ENCODE measurements around the gene ZNF407.

DNA sequence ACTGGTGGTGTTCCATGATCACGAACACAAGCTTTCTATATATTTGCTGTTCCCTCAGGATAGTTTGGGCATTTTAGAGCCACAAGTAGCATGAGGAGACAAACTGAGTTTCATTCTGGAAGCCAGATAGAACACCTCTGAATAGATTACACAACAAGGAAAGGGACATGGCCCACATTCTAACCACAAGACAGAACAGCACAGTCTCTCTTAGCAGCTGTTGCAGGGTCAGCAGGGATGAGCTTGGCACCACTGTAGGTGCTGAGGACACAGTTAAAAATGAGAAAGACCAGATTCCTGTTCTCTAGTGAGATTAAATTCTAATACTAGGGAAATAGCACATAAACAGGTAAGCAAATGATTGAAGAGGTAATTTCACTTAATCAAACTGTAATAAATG, 235.3 kb downstream of the ZNF407 start:
- TF ChIP-seq, protein P1, sequence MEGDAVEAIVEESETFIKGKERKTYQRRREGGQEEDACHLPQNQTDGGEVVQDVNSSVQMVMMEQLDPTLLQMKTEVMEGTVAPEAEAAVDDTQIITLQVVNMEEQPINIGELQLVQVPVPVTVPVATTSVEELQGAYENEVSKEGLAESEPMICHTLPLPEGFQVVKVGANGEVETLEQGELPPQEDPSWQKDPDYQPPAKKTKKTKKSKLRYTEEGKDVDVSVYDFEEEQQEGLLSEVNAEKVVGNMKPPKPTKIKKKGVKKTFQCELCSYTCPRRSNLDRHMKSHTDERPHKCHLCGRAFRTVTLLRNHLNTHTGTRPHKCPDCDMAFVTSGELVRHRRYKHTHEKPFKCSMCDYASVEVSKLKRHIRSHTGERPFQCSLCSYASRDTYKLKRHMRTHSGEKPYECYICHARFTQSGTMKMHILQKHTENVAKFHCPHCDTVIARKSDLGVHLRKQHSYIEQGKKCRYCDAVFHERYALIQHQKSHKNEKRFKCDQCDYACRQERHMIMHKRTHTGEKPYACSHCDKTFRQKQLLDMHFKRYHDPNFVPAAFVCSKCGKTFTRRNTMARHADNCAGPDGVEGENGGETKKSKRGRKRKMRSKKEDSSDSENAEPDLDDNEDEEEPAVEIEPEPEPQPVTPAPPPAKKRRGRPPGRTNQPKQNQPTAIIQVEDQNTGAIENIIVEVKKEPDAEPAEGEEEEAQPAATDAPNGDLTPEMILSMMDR (IDR thresholded peaks at IDR 0.05), result no peak
- TF ChIP-seq POLR2A (IDR thresholded peaks at IDR 0.05), result no peak
